DND-41 (cell line): Measurements from ENCODE around the gene PDE4B.

Source experiments
- EZH2 ChIP-seq: IDR thresholded peaks from 3 replicates; pipeline ENCODE4 v1.6.1; 2012; ENCODE audit warnings: borderline replicate concordance, low read depth, mild to moderate bottlenecking, moderate library complexity, low read length, inconsistent platforms; ENCODE audit not compliant: severe bottlenecking
- TF ChIP-seq, protein P1 (sequence below): IDR thresholded peaks from 2 replicates; pipeline ENCODE4 v1.5.1; 2012; ENCODE audit warnings: borderline replicate concordance, low read length, moderate library complexity, mild to moderate bottlenecking; ENCODE audit not compliant: poor library complexity, severe bottlenecking; ENCODE audit errors: extremely low read depth

DNA sequence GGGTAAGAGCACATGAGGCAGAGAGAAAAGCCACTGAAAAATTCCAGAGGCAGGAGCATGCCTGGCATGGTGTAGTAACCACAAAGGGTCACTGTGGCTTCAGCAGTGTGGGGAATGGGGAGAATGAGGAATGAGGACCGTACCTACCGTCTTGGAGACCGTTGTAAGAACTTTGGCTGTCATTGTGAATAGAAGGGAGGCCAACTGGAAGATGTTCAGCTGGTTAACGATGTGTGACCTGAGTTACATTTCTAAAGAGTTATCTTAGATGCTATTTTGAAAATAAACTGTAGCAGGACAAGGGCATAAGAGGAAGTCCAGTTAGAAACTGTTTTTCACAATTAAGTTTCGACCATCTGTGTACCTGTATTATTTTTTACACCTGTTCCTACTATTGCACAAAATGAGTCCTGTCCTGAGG is 375.8 kb downstream of the PDE4B start:
- TF ChIP-seq, protein P1, sequence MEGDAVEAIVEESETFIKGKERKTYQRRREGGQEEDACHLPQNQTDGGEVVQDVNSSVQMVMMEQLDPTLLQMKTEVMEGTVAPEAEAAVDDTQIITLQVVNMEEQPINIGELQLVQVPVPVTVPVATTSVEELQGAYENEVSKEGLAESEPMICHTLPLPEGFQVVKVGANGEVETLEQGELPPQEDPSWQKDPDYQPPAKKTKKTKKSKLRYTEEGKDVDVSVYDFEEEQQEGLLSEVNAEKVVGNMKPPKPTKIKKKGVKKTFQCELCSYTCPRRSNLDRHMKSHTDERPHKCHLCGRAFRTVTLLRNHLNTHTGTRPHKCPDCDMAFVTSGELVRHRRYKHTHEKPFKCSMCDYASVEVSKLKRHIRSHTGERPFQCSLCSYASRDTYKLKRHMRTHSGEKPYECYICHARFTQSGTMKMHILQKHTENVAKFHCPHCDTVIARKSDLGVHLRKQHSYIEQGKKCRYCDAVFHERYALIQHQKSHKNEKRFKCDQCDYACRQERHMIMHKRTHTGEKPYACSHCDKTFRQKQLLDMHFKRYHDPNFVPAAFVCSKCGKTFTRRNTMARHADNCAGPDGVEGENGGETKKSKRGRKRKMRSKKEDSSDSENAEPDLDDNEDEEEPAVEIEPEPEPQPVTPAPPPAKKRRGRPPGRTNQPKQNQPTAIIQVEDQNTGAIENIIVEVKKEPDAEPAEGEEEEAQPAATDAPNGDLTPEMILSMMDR: no peak
- TF ChIP-seq EZH2: no peak
